Breast epithelium (tissue), 3 donors: ENCODE data around the gene FBXO31.

Experiments
- CTCF ChIP-seq, 3 donors: fragments of 450-650 bp; IDR thresholded peaks; one replicate each; pipeline ENCODE4 v1.5.1; 2016 to 2017; ENCODE audit warnings: antibody characterized with exemption in 3 of 3, mild to moderate bottlenecking in 3 of 3, moderate library complexity in 3 of 3
- POLR2A ChIP-seq: fragments of 450-650 bp; IDR thresholded peaks from one replicate; pipeline ENCODE4 v1.6.1; 2016; ENCODE audit warnings: antibody characterized with exemption, mild to moderate bottlenecking, moderate library complexity
- POLR2AphosphoS5 ChIP-seq, 3 donors: sonication (generic); formaldehyde crosslinking; IDR thresholded peaks; one replicate each; pipeline ENCODE4 v1.6.1; 2017; ENCODE audit warnings: antibody characterized with exemption in 3 of 3

GRCh38 chr16:87409781-87410180 lies 26.2 kb upstream of the FBXO31 start:
- TF ChIP-seq POLR2A (no peak), CTCF (IDR thresholded peaks at IDR 0.05) (no peak), POLR2AphosphoS5 (IDR thresholded peaks at IDR 0.05) (no peak)
